Uterus (tissue), 4 donors: ENCODE data around the gene TRAF6. TPM values are rescaled to one million over a fixed set of nuclear protein-coding genes. Genes with fewer than 3 reads are reported as not detected.

Experiments used
- DNase-seq, 2 donors: peaks; one replicate each; pipeline ENCODE4 v3.0.0-alpha.2; 2019 to 2020
- H3K27ac ChIP-seq, 2 donors: fragments of 200-600 bp; sonication (generic); 1 replicate in 1 of 2; 2 replicates in 1 of 2; pipeline ENCODE4 v1.5.1; 2016 to 2018
- H3K27me3 ChIP-seq, 2 donors: fragments of 200-600 bp; sonication (generic); one replicate each; pipeline ENCODE4 v1.5.1; 2018 to 2019; ENCODE audit warnings: control low read depth in 1 of 2
- H3K36me3 ChIP-seq, 2 donors: fragments of 200-600 bp; sonication (generic); one replicate each; pipeline ENCODE4 v1.5.1; 2019; ENCODE audit warnings: control low read depth in 1 of 2
- H3K4me1 ChIP-seq, 2 donors: fragments of 200-600 bp; sonication (generic); one replicate each; pipeline ENCODE4 v1.5.1; 2018 to 2019; ENCODE audit warnings: control low read depth in 1 of 2
- H3K4me3 ChIP-seq, 2 donors: fragments of 200-600 bp; sonication (generic); 1 replicate in 1 of 2; 2 replicates in 1 of 2; pipeline ENCODE4 v1.5.1; 2018 to 2019; ENCODE audit warnings: mild to moderate bottlenecking in 1 of 2
- H3K9me3 ChIP-seq, 2 donors: fragments of 200-600 bp; sonication (generic); one replicate each; pipeline ENCODE4 v1.5.1; 2019; ENCODE audit warnings: control low read depth in 1 of 2
- CTCF ChIP-seq, 4 experiments: fragments of 200-600 bp in 2 of 4; fragments of 450-650 bp in 2 of 4; sonication (generic) in 2 of 4; IDR thresholded peaks; one replicate each; pipeline ENCODE4 v1.5.1; 2016 to 2019; ENCODE audit warnings: antibody characterized with exemption in 4 of 4, mild to moderate bottlenecking in 2 of 4, moderate library complexity in 1 of 4
- POLR2A ChIP-seq, 2 donors: fragments of 450-650 bp; IDR thresholded peaks; one replicate each; pipeline ENCODE4 v1.6.1; 2016; ENCODE audit warnings: antibody characterized with exemption in 2 of 2, mild to moderate bottlenecking in 1 of 2, moderate library complexity in 1 of 2
- intact Hi-C: fragments of 100-400 bp; cut with DNase I; formaldehyde crosslinking; loops from one replicate; pipeline ENCODE4 v1.15.1; 2023; ENCODE audit warnings: low total_unique reads
- total RNA-seq, 4 donors: library from RNA; depleted of rRNA in 3 of 4; stranded (reverse); fragments of >200 nt in 3 of 4; gene quantifications; one replicate each; pipeline versions ENCODE4 v1.1.0 to v1.2.4, GENCODE V29; 2014 to 2023
- donor health status: DM: yes; HTN: yes; CAD: no.

Gene TRAF6
- total RNA-seq, 4 donors from 2014 or later: 5.1 to 22.6 (median 16.2) TPM

- Histone ChIP-seq H3K4me1 (no peaks in the 10 kb centered on the region), H3K4me3 (no peak overlapping the region), H3K9me3 (no peaks in the 10 kb centered on the region), H3K27me3 (no peaks in the 10 kb centered on the region), H3K36me3 (no peaks in the 10 kb centered on the region), H3K27ac (no peak overlapping the region)
- DNase-seq: no peak
- intact Hi-C loops: no loop called here
- TF ChIP-seq POLR2A (IDR thresholded peaks at IDR 0.05) (no peak), CTCF (IDR thresholded peaks at IDR 0.05) (no peak)
Observed at GRCh38 chr11:36471577-36471976, 38.5 kb downstream of the TRAF6 start.

- no peak for TF ChIP-seq POLR2A (IDR thresholded peaks at IDR 0.05)
- no peak for TF ChIP-seq CTCF (IDR thresholded peaks at IDR 0.05)
- Histone ChIP-seq H3K9me3 (no peaks in the 10 kb centered on the region), H3K4me3 (no peak overlapping the region), H3K27me3 (no peaks in the 10 kb centered on the region), H3K27ac (no peak overlapping the region), H3K36me3 (no peaks in the 10 kb centered on the region), H3K4me1 (no peaks in the 10 kb centered on the region)
- intact Hi-C loops: no loop called here
- DNase-seq: no peak
Observed at GRCh38 chr11:36469881-36470802, 39.9 kb downstream of the TRAF6 start.

DNA sequence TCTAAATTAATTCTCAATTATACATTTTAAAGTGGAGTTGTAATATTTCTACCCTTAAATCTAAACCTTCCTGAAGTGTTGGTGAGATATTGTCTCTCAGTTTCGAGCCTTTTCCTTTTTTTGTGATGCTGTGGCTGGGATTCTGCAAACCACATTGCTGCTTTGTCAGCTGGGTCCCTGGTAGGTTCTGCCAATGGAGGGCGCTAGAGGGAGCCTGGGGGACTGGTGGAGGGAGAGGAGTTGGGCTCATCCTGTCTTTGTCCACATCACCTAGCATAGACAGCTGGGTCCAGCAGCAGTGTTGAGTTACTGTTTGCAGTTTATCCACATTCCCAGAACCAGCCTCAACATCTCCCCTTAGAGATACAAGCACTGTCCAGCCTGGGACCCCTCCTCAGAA, 41.0 kb downstream of the TRAF6 start:
- Histone ChIP-seq H3K4me3 (no peak overlapping the region), H3K27me3 (no peaks in the 10 kb centered on the region), H3K9me3 (no peaks in the 10 kb centered on the region), H3K4me1 (no peaks in the 10 kb centered on the region), H3K36me3 (no peaks in the 10 kb centered on the region), H3K27ac (no peak overlapping the region)
- intact Hi-C loops: no loop called here
- TF ChIP-seq CTCF (IDR thresholded peaks at IDR 0.05): no peak
- TF ChIP-seq POLR2A (IDR thresholded peaks at IDR 0.05): no peak
- no peak for DNase-seq

GRCh38 chr11:36467916-36468315, 42.2 kb downstream of the TRAF6 start:
- Histone ChIP-seq H3K4me3 (no peak overlapping the region), H3K27me3 (no peaks in the 10 kb centered on the region), H3K4me1 (no peaks in the 10 kb centered on the region), H3K9me3 (no peaks in the 10 kb centered on the region), H3K27ac (no peak overlapping the region), H3K36me3 (no peaks in the 10 kb centered on the region)
- intact Hi-C loops: no loop called here
- DNase-seq: no peak
- TF ChIP-seq CTCF (IDR thresholded peaks at IDR 0.05) (no peak), POLR2A (IDR thresholded peaks at IDR 0.05) (no peak)

- intact Hi-C loops: no loop called here
- H3K36me3 ChIP-seq: no peaks in the 10 kb centered on the region
- no peak overlapping the region for H3K27ac ChIP-seq
- no peak overlapping the region for H3K4me3 ChIP-seq
- H3K9me3 ChIP-seq: no peaks in the 10 kb centered on the region
- DNase-seq: no peak
- H3K27me3 ChIP-seq: no peaks in the 10 kb centered on the region
- TF ChIP-seq POLR2A (IDR thresholded peaks at IDR 0.05): no peak
- no peaks in the 10 kb centered on the region for H3K4me1 ChIP-seq
Observed at GRCh38 chr11:36467012-36467411, 43.1 kb downstream of the TRAF6 start.
